Stimulated activated CD8-positive, alpha-beta memory T cell treated with anti-CD3 and anti-CD28 coated beads, Interleukin-4, amount 100 ng/mL, for 4 hours (primary cell): ENCODE measurements around the gene ZNF91.
"Not testable (repeated sequence)": the region's sequence is repeated elsewhere in the genome, so short reads cannot be mapped to it uniquely, and the experiment has no call there.

Source experiments
- DNase-seq, 2 donors: peaks; one replicate each; pipeline ENCODE4 v3.0.0-alpha.2; 2020; ENCODE audit warnings: low read depth in 2 of 2, low spot score in 1 of 2

ZNF91 gene

DNA sequence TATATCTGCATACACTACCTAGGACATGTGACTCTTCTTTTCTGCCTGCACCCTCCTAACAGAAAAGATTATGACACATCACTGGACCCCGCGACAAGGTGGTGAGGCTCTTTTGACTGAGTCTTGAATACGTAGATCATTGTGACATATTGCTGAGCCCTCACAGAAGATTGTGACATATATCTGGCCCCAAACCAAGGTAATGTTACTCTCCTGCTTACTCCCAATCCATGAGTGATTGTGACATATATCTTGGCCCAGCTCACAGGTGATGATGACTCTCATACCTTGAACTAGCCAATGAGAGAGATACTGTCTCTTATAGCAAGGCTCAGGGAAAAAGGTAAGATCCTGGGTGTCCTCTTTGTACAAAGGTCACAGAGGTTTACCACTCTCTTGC, 75.7 kb downstream of the ZNF91 start:
- not testable (repeated sequence) for DNase-seq

DNA sequence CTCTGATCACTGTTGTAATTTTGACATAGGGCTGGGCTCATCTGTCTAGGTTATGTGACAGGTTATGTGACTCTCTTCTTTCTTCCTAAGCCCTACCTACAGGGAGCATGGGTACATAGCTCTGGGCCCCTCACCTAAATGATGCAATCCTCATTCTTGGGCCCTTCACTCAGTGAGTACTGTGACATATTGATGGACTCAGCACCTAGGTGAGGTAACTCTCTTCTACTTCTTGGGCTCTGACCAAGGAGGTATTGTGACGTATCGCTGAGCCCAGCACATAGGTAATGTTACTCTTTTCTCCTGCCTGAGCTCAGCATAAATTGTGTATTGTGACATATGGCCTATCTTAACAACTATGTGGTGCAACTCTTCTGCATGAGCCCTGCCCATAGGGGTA, 76.3 kb downstream of the ZNF91 start:
- DNase-seq: not testable (repeated sequence)

DNA sequence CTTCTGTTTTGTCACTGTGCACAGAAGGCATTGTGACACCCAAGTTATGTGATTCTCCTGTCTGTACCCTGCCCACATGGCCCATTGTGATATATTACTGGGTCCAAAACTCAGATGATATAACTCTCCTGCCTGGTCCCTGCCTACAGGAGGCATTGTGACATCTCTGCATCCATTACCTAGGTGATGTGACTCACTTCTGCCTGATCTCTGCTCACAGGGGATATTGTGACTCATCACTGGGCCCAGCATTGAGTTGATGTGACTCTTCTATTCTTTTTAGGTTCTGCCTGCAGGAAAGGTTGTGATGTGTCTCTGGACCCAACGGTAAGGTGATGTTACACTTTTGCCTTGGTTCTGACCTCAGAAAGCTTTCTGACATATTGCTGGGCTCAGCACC, 77.1 kb downstream of the ZNF91 start:
- no peak for DNase-seq

- no peak for DNase-seq
These were observed 80.0 kb downstream of the ZNF91 start for GRCh38 chr19:23315286-23315685.

- no peak for DNase-seq
These were observed 80.6 kb downstream of the ZNF91 start for GRCh38 chr19:23314505-23315251.

DNA sequence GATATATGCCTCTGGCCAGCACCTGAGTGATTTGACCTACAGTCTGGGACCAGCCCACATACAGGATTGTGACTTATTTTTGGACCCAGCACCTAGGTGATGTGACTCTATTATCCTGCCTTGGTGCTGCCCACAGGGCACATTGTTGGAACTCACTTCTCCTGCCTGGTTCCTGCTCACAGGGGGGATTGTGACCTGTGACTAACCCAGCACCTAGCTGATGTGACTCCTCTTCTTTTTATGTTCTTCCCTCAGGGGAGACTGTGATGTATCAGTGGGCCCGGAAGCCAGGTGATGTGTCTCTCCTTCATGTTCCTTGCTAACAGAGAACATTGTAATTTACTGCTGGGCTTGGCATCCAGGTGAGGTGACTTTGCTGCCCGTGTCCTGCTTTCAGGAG, 82.1 kb downstream of the ZNF91 start:
- DNase-seq: no peak

- DNase-seq: no peak
These were observed 82.8 kb downstream of the ZNF91 start for GRCh38 chr19:23312515-23312914.

DNA sequence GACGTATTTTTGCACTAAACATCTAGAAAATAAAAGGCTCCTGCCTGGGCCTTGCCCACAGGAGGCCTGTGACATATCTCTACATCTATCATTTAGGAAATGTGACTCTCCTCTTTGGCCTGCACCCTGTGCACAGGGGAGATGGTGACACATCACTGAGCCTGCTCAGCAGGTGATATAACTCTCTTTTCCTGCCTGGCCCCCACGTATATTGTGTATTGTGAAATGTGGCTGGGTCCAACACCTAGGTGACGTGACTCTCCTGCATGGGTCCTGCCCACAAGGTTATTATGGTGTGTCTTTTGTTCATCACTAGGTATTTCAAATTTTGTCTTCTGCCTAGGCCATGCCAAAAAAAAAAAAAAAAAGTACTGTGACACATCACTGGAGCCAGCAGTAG, 83.7 kb downstream of the ZNF91 start:
- no peak for DNase-seq

GRCh38 chr19:23310729-23311211, 84.5 kb downstream of the ZNF91 start:
- no peak for DNase-seq

DNA sequence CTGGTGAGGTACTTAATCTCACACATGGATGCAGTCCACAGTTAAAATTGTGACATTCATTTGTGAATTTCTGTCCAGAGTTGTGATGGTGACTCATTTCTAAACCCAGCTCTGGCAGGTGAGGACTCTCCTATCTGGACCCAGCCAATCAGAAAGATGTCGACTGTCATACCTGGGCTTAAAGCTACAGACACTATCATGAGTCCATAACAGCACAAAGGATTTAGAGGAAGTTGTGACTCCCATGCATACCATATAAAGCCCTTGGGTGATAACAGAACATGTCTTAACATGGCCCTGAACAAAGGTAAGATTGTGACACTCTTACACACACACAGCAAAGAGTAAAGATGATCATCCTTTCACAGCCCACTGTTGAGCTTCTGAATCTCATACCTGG, 85.3 kb downstream of the ZNF91 start:
- no peak for DNase-seq

- no peak for DNase-seq
These were observed 89.7 kb downstream of the ZNF91 start for GRCh38 chr19:23305555-23305954.

DNA sequence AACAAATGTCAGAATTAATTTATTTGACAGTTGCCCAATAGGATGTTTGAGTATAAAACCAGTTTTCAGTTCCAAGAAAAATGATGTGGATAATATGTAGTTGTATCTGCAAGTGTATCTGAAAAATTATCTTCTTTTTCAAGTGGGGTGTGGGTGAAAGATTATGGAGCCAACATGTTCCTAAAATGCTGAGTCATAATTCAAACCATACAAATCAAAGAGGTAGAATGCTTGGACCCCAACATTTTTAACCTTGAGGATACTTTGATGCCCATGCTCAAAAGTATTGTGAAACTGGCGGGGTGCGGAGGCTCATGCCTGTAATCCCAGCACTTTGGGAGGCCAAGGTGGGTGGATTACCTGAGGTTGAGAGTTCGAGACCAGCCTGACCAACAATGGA, 91.0 kb downstream of the ZNF91 start:
- no peak for DNase-seq

- no peak for DNase-seq
These were observed 101.1 kb downstream of the ZNF91 start for GRCh38 chr19:23294141-23294540.

GRCh38 chr19:23289966-23290365, 105.3 kb downstream of the ZNF91 start:
- not testable (repeated sequence) for DNase-seq
